Common myeloid progenitor, CD34-positive (primary cell): ENCODE results near the gene SUPV3L1. TPM values are rescaled to one million over a fixed set of nuclear protein-coding genes. Genes with fewer than 3 reads are reported as not detected.
"Not testable (repeated sequence)": the region's sequence is repeated elsewhere in the genome, so short reads cannot be mapped to it uniquely, and the experiment has no call there.

Experiments used
- CTCF ChIA-PET: fragments of 350-600 bp; sonication (Branson Sonifier 250); formaldehyde crosslinking; loops from one replicate; lab custom pipeline; 2021; ENCODE audit warnings: antibody characterized with exemption; lab: Charles Lee
- POLR2A ChIA-PET: fragments of 350-600 bp; sonication (Branson Sonifier 250); formaldehyde crosslinking; loops from one replicate; lab custom pipeline; 2021; ENCODE audit warnings: antibody characterized with exemption; lab: Charles Lee
- DNase-seq, 3 donors: peaks; one replicate each; pipeline versions ENCODE4 v3.0.0 to v3.0.0-alpha.2; 2013
- H3K27ac ChIP-seq, 2 experiments: 1 replicate in 1 of 2; 2 replicates in 1 of 2; pipeline ENCODE4 v1.7.0; 2013; ENCODE audit warnings: inconsistent platforms in 2 of 2, low read length in 2 of 2, mild to moderate bottlenecking in 2 of 2, low read depth in 1 of 2, moderate library complexity in 1 of 2; ENCODE audit not compliant: severe bottlenecking in 2 of 2, insufficient read depth in 1 of 2, poor library complexity in 1 of 2
- H3K27me3 ChIP-seq, 5 experiments: replicated peaks in 2 of 5; 1 replicate in 3 of 5; 2 replicates in 2 of 5; pipeline versions ENCODE4 v1.6.1 to v1.7.0; 2013; ENCODE audit warnings: low read length in 4 of 5, mild to moderate bottlenecking in 2 of 5, moderate library complexity in 2 of 5, inconsistent platforms in 1 of 5; ENCODE audit not compliant: insufficient read depth in 5 of 5, control insufficient read depth in 4 of 5
- H3K36me3 ChIP-seq, 4 experiments: 1 replicate in 2 of 4; 2 replicates in 2 of 4; pipeline versions ENCODE4 v1.6.1 to v1.7.0; 2013; ENCODE audit warnings: low read length in 3 of 4, control low read depth in 1 of 4, mild to moderate bottlenecking in 1 of 4; ENCODE audit not compliant: control insufficient read depth in 4 of 4, insufficient read depth in 4 of 4
- H3K4me1 ChIP-seq, 4 experiments: 1 replicate in 3 of 4; 2 replicates in 1 of 4; pipeline versions ENCODE4 v1.6.1 to v1.7.1; 2013; ENCODE audit warnings: low read length in 3 of 4, mild to moderate bottlenecking in 3 of 4, control low read depth in 1 of 4, inconsistent platforms in 1 of 4, moderate library complexity in 1 of 4; ENCODE audit not compliant: control insufficient read depth in 4 of 4, insufficient read depth in 4 of 4; ENCODE audit errors: control extremely low read depth in 1 of 4
- H3K4me3 ChIP-seq, 7 experiments: 1 replicate in 4 of 7; 2 replicates in 3 of 7; pipeline versions ENCODE4 v1.5.1 to v1.7.0; 2013; ENCODE audit warnings: mild to moderate bottlenecking in 7 of 7, low read length in 6 of 7, moderate library complexity in 6 of 7, inconsistent platforms in 2 of 7, low read depth in 2 of 7, control low read depth in 1 of 7; ENCODE audit not compliant: insufficient read depth in 4 of 7, control insufficient read depth in 1 of 7; ENCODE audit errors: extremely low read depth in 1 of 7
- H3K9me3 ChIP-seq, 5 experiments: 1 replicate in 4 of 5; 2 replicates in 1 of 5; pipeline versions ENCODE4 v1.6.1 to v1.7.1; 2013; ENCODE audit warnings: low read length in 4 of 5, mild to moderate bottlenecking in 2 of 5, inconsistent platforms in 1 of 5, low read depth in 1 of 5, moderate library complexity in 1 of 5; ENCODE audit not compliant: control insufficient read depth in 4 of 5, insufficient read depth in 2 of 5; ENCODE audit errors: control extremely low read depth in 1 of 5
- WGBS: methylation state at CpG from one replicate; pipeline ENCODE4 v1.1.5; 2013; ENCODE audit not compliant: insufficient coverage; 5-methylcytosine and 5-hydroxymethylcytosine counted together
- polyA plus RNA-seq: library from polyadenylated mRNA; unstranded; fragments of 120-200 nt; gene quantifications from one replicate; pipeline ENCODE4 v1.2.1, GENCODE V29; 2013

SUPV3L1 gene
- 28.8 TPM for polyA plus RNA-seq

- no peaks in the 10 kb centered on the region for H3K27me3 ChIP-seq
- peak; percentile 97 to 99 (median 98) for DNase-seq
- H3K4me1 ChIP-seq = peaks cover 11 to 26% (median 18%) of the 10 kb centered on the region in 4 experiments
- ChIA-PET POLR2A (interaction anchor here (1.0 kb wide), 1 partner anchor 27 kb away, joined by 3 read pairs; no protein-coding TSS in a partner anchor), CTCF (no interaction called here)
- WGBS = 0% methylated on average over 40 of the region's 44 CpGs
- H3K27ac ChIP-seq = peak within 1 kb of the TSS; percentile 99 to 100
- peaks cover 0 to 11% (median 6%) of the 10 kb centered on the region in 4 experiments for H3K36me3 ChIP-seq
- H3K9me3 ChIP-seq = no peaks in the 10 kb centered on the region
- peak within 1 kb of the TSS; percentile 93 to 100 (median 98) for H3K4me3 ChIP-seq
Observed at GRCh38 chr10:69179743-69180524, at the start of gene SUPV3L1. Gene SUPV3L1 (plus strand): TSS chr10:69180234. CDS start chr10:69180292, 58 bp downstream.

GRCh38 chr10:69130251-69130650, 49.8 kb upstream of the SUPV3L1 start:
- Histone ChIP-seq H3K27ac (no peak overlapping the region), H3K4me3 (no peak overlapping the region), H3K27me3 (no peaks in the 10 kb centered on the region), H3K9me3 (no peaks in the 10 kb centered on the region), H3K36me3 (peaks cover 2 to 24% (median 11%) of the 10 kb centered on the region in 4 experiments), H3K4me1 (peaks cover 7 to 12% (median 9%) of the 10 kb centered on the region in 4 experiments)
- no peak for DNase-seq
- CTCF ChIA-PET = interaction anchor here (1.7 kb wide), 1 partner anchor 124 kb away, joined by 5 read pairs; no protein-coding TSS in a partner anchor
- POLR2A ChIA-PET = no interaction called here
- WGBS = no CpG with 5 or more reads among the region's 2 CpGs

- H3K36me3 ChIP-seq = peaks cover 7 to 23% (median 13%) of the 10 kb centered on the region in 4 experiments
- no peak overlapping the region for H3K4me3 ChIP-seq
- ChIA-PET CTCF (interaction anchor here (1.0 kb wide), 1 partner anchor 15 kb away, joined by 3 read pairs; no protein-coding TSS in a partner anchor), POLR2A (no interaction called here)
- H3K4me1 ChIP-seq = no peaks in the 10 kb centered on the region
- 100% methylated on average over 1 of the region's 2 CpGs for WGBS
- DNase-seq = no peak
- no peak overlapping the region for H3K27ac ChIP-seq
- no peaks in the 10 kb centered on the region for H3K27me3 ChIP-seq
- H3K9me3 ChIP-seq = no peaks in the 10 kb centered on the region
Observed at GRCh38 chr10:69139961-69140360, 40.1 kb upstream of the SUPV3L1 start.

GRCh38 chr10:69141304-69141703, 38.7 kb upstream of the SUPV3L1 start:
- WGBS = no CpG with 5 or more reads among the region's 1 CpG
- Histone ChIP-seq H3K27me3 (no peaks in the 10 kb centered on the region), H3K9me3 (no peaks in the 10 kb centered on the region), H3K27ac (no peak overlapping the region), H3K36me3 (peaks cover 6 to 12% (median 8%) of the 10 kb centered on the region in 4 experiments), H3K4me3 (no peak overlapping the region), H3K4me1 (peaks cover 0 to 6% (median 3%) of the 10 kb centered on the region in 4 experiments)
- CTCF ChIA-PET = interaction anchor here (1.0 kb wide), 1 partner anchor 84 kb away, joined by 3 read pairs; no protein-coding TSS in a partner anchor
- POLR2A ChIA-PET = no interaction called here
- no peak for DNase-seq

- DNase-seq, H3K36me3 ChIP-seq, H3K27me3 ChIP-seq, H3K27ac ChIP-seq, POLR2A ChIA-PET, H3K4me3 ChIP-seq, CTCF ChIA-PET, H3K9me3 ChIP-seq: not testable (repeated sequence)
- 100% methylated on average over 1 of the region's 3 CpGs for WGBS
- peaks cover 3 to 12% (median 8%) of the 10 kb centered on the region in 4 experiments for H3K4me1 ChIP-seq
Observed at GRCh38 chr10:69142074-69142473, 38.0 kb upstream of the SUPV3L1 start.

- WGBS = 50% methylated on average over 2 of the region's 3 CpGs
- no peak for DNase-seq
- H3K27ac ChIP-seq = no peak overlapping the region
- peaks cover 3 to 20% (median 14%) of the 10 kb centered on the region in 4 experiments for H3K4me1 ChIP-seq
- no peaks in the 10 kb centered on the region for H3K27me3 ChIP-seq
- H3K4me3 ChIP-seq = no peak overlapping the region
- POLR2A ChIA-PET = interaction anchor here (0.6 kb wide), 1 partner anchor 194 kb away, joined by 4 read pairs; no protein-coding TSS in a partner anchor
- H3K36me3 ChIP-seq = peaks cover 0 to 4% (median 2%) of the 10 kb centered on the region in 4 experiments
- no peaks in the 10 kb centered on the region for H3K9me3 ChIP-seq
- CTCF ChIA-PET = interaction anchor here (1.0 kb wide), 1 partner anchor 16 kb away, joined by 3 read pairs; no protein-coding TSS in a partner anchor
Observed at GRCh38 chr10:69142983-69143382, 37.1 kb upstream of the SUPV3L1 start.

GRCh38 chr10:69145329-69145728, 34.7 kb upstream of the SUPV3L1 start:
- Histone ChIP-seq H3K4me1 (peaks cover 3 to 20% (median 14%) of the 10 kb centered on the region in 4 experiments), H3K36me3 (peaks cover 0 to 4% (median 3%) of the 10 kb centered on the region in 4 experiments), H3K4me3 (no peak overlapping the region), H3K9me3 (no peaks in the 10 kb centered on the region), H3K27me3 (no peaks in the 10 kb centered on the region), H3K27ac (no peak overlapping the region)
- no peak for DNase-seq
- ChIA-PET POLR2A (no interaction called here), CTCF (no interaction called here)
- no CpG with 5 or more reads among the region's 1 CpG for WGBS
